Right atrium auricular region (tissue), 2 donors: ENCODE measurements around the gene UNC13A. TPM values are rescaled to one million over a fixed set of nuclear protein-coding genes. Genes with fewer than 3 reads are reported as not detected.
"Not testable (repeated sequence)": the region's sequence is repeated elsewhere in the genome, so short reads cannot be mapped to it uniquely, and the experiment has no call there.

Source experiments
- DNase-seq: peaks from one replicate; pipeline ENCODE4 v3.0.0-alpha.2; 2019; ENCODE audit warnings: low spot score
- H3K27ac ChIP-seq, 2 donors: fragments of 200-600 bp; sonication (generic); 1 replicate in 1 of 2; 2 replicates in 1 of 2; pipeline ENCODE4 v1.5.1; 2016 to 2019
- H3K27me3 ChIP-seq, 2 donors: fragments of 200-600 bp; sonication (generic); one replicate each; pipeline versions ENCODE4 v1.5.1 to v1.6.0; 2017 to 2019
- H3K36me3 ChIP-seq: fragments of 200-600 bp; sonication (generic); one replicate; pipeline ENCODE4 v1.5.1; 2016
- H3K4me1 ChIP-seq, 2 donors: fragments of 200-600 bp; sonication (generic); one replicate each; pipeline versions ENCODE4 v1.5.1 to v1.6.0; 2017 to 2019
- H3K4me3 ChIP-seq, 2 donors: fragments of 200-600 bp; sonication (generic); 1 replicate in 1 of 2; 2 replicates in 1 of 2; pipeline ENCODE4 v1.5.1; 2017 to 2019; ENCODE audit warnings: mild to moderate bottlenecking in 1 of 2, moderate library complexity in 1 of 2
- H3K9me3 ChIP-seq, 2 donors: fragments of 200-600 bp; sonication (generic); one replicate each; pipeline ENCODE4 v1.5.1; 2019
- total RNA-seq, 2 donors: library from RNA; depleted of rRNA; stranded (reverse); fragments of >200 nt; gene quantifications; one replicate each; pipeline ENCODE4 v1.1.0, GENCODE V29; 2016
- TF ChIP-seq, protein P1 (sequence below), 2 donors: fragments of 200-600 bp; sonication (generic); IDR thresholded peaks; one replicate each; pipeline ENCODE4 v1.5.1; 2019; ENCODE audit warnings: antibody characterized with exemption in 2 of 2

Gene UNC13A
- total RNA-seq, 2 donors from 2014 or later, result 0.08 TPM; not detected in 1

DNA sequence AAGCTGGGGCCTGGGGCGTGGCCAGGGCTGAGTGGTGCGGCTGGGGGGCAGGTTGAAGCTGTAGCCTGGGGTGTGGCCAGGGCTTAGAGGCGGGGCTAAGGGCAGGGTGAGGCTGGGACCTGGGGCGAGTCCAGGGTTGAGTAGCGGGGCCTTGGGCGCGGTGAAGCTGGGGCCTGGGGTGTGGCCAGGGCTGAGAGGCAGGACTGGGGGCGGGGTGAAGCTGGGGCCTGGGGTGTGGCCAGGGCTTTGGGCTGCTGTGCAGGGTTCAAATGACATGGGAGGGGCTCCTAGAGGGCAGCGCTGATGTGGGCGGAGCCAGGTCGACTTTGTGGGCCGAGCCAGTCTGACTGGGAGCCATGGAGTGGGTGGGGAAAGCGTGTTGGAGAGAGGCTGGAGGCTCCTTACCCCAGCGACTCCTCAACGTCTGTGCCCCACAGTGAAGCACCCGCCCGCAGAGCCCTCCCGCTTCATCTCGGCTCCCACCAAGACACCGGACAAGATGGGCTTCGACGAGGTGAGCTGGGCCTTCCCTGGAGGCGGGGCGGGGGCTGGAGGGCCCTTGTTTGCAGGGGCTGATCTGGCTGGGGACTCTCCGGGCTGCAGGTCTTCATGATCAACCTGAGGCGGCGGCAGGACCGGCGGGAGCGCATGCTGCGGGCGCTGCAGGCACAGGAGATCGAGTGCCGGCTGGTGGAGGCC is 111.2 kb downstream of the UNC13A start:
- no peaks in the 10 kb centered on the region for H3K9me3 ChIP-seq
- H3K4me3 ChIP-seq, result no peak overlapping the region
- H3K36me3 ChIP-seq, result peaks cover 72% of the 10 kb centered on the region
- TF ChIP-seq, protein P1, sequence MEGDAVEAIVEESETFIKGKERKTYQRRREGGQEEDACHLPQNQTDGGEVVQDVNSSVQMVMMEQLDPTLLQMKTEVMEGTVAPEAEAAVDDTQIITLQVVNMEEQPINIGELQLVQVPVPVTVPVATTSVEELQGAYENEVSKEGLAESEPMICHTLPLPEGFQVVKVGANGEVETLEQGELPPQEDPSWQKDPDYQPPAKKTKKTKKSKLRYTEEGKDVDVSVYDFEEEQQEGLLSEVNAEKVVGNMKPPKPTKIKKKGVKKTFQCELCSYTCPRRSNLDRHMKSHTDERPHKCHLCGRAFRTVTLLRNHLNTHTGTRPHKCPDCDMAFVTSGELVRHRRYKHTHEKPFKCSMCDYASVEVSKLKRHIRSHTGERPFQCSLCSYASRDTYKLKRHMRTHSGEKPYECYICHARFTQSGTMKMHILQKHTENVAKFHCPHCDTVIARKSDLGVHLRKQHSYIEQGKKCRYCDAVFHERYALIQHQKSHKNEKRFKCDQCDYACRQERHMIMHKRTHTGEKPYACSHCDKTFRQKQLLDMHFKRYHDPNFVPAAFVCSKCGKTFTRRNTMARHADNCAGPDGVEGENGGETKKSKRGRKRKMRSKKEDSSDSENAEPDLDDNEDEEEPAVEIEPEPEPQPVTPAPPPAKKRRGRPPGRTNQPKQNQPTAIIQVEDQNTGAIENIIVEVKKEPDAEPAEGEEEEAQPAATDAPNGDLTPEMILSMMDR (IDR thresholded peaks at IDR 0.05), result no peak
- no peaks in the 10 kb centered on the region for H3K27me3 ChIP-seq
- no peaks in the 10 kb centered on the region for H3K4me1 ChIP-seq
- no peak for DNase-seq
- no peak overlapping the region for H3K27ac ChIP-seq

DNA sequence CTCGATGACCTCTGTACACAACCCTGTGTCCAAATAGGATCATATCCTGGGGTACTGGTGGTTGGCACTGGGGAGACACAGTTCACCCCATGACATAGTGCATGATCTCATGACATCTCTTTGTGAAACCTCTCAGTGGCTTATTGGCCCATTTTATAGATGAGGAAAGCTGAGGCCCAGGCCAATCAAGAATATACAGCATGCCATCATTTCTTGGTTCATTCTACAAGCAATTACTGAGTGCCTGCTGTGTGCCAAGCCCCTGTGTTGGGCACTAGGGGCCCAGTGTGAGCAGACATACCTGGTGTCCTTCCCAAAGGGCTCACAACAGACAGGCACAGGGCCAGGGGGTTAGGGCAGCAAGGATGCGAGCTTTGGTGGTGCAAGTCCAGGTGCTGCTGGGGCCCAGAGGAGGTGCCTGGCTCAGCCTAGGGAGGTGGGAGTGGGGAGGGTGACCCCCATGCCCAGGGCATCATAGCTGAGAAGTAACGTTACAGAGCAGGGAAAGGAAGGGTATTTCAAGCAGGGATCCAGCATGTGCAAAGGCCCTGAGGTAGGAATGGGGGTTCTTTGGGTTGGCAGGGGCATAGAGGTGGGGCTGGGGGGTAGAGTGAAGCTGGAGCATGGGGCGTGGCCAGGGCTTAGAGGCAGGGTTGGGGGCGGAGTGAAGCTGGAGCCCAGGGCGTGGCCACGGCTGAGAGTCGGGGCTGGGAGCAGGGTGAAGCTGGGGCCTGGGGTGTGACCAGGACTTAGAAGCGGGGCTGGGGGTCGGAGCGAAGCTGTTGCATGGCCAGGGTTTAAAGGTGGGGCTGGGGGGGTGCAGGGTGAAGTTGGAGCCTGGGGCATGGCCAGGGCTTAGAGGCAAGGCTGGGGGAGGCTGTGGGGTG is 112.0 kb downstream of the UNC13A start:
- Histone ChIP-seq H3K27me3 (no peaks in the 10 kb centered on the region), H3K27ac (no peak overlapping the region), H3K4me1 (no peaks in the 10 kb centered on the region), H3K36me3 (peaks cover 69% of the 10 kb centered on the region), H3K9me3 (no peaks in the 10 kb centered on the region), H3K4me3 (no peak overlapping the region)
- TF ChIP-seq, protein P1 (IDR thresholded peaks at IDR 0.05), result no peak
- DNase-seq, result no peak

DNA sequence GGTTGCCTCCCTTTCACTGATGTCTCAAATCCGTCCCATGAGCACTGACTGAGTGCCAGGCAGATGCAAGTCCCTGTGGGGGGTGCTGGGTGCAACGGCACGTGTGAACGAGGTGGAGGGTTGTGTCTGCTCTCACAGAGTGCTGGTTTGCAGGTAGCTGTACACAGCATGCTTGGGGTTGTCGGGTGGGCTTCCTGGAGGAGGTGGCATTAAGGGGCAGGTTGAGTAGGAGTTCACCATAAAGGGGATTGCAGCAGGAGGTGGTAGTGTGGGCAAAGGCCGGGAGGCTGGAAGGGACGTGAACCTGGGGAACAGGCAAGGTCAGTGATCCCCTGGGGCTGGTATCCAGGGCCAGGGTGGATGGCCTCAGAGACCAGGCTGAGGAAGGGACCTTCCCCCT is 115.5 kb downstream of the UNC13A start:
- Histone ChIP-seq H3K4me3 (no peak overlapping the region), H3K9me3 (no peaks in the 10 kb centered on the region), H3K27ac (no peak overlapping the region), H3K27me3 (no peaks in the 10 kb centered on the region), H3K4me1 (no peaks in the 10 kb centered on the region), H3K36me3 (peaks cover 79% of the 10 kb centered on the region)
- TF ChIP-seq, protein P1 (IDR thresholded peaks at IDR 0.05), result no peak
- no peak for DNase-seq

DNA sequence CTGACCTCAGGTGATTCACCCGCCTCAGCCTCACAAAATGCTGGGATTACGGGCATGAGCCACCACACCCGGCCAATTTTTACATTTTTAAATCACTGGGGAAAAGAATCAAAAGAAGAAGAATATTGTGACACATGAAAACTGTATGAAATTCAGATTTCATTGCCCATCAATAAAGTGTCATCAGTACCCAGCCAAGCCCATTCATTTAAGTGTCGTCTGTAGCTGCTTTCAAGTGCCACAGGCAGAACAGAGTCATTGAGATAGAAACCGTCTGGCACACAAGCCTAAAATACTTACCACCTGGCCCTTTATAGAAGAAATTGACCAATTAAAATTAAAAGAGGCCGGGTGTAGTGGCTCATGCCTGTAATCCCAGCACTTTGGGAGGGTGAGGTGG is 117.4 kb downstream of the UNC13A start:
- Histone ChIP-seq H3K4me1 (peaks cover 0 to 4% of the 10 kb centered on the region in 2 donors), H3K36me3 (peaks cover 75% of the 10 kb centered on the region), H3K9me3 (no peaks in the 10 kb centered on the region), H3K27ac (no peak overlapping the region), H3K4me3 (no peak overlapping the region), H3K27me3 (no peaks in the 10 kb centered on the region)
- TF ChIP-seq, protein P1 (IDR thresholded peaks at IDR 0.05), result no peak
- DNase-seq, result no peak

DNA sequence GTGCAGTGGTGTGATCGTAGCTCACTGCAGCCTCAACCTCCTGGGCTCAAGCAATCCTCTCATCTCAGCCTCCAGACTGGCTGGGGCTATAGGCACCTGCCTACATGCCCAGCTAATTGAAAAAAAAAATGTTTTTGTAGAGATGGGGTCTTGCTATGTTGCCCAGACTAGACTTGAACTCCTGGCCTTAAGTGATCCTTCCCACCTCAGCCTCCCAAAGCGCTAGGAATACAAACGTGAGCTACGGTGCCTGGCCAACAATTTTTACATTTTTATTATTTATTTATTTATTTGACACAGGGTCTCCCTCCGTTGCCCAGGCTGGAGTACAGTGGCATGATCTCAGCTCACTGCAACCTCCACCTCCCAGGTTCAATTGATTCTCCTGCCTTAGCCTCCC is 117.9 kb downstream of the UNC13A start:
- H3K27ac ChIP-seq, H3K4me3 ChIP-seq, DNase-seq, H3K27me3 ChIP-seq, H3K9me3 ChIP-seq, H3K4me1 ChIP-seq: not testable (repeated sequence)
- peaks cover 71% of the 10 kb centered on the region for H3K36me3 ChIP-seq

DNA sequence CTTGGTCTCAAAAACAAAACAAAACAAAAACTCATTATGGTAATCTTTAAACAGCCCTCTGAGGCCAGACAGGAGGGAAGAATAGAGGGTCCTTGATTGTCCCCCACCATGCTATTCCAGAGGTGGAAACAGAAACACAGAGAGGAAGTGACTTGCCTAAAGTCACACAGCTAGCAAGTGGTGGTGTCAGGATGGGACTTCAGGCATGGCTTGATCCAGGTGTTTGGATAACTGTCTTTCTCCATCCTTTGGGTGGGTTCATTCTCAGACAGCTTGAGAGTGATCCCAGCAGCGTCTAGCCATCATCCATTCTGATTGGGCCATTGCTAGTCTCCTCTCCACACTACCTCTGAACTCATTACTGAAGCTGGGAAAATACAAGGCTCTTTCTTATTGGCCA is 120.2 kb downstream of the UNC13A start:
- H3K36me3 ChIP-seq, result peaks cover 57% of the 10 kb centered on the region
- peaks cover 0 to 19% of the 10 kb centered on the region in 2 donors for H3K4me1 ChIP-seq
- no peak overlapping the region for H3K4me3 ChIP-seq
- DNase-seq, result no peak
- no peaks in the 10 kb centered on the region for H3K9me3 ChIP-seq
- TF ChIP-seq, protein P1 (IDR thresholded peaks at IDR 0.05), result no peak
- no peaks in the 10 kb centered on the region for H3K27me3 ChIP-seq
- no peak overlapping the region for H3K27ac ChIP-seq
